GM21737 (cell line): Measurements from ENCODE around the gene PRKG1.
"Not testable (repeated sequence)": the region's sequence is repeated elsewhere in the genome, so short reads cannot be mapped to it uniquely, and the experiment has no call there.

Source experiments
- ATAC-seq: cut with Tn5 transposase; IDR thresholded peaks from one replicate; pipeline ENCODE4 v1.9.1; 2021; ENCODE audit warnings: mild to moderate bottlenecking, moderate library complexity; ENCODE audit not compliant: unreplicated experiment

The PRKG1 gene

DNA sequence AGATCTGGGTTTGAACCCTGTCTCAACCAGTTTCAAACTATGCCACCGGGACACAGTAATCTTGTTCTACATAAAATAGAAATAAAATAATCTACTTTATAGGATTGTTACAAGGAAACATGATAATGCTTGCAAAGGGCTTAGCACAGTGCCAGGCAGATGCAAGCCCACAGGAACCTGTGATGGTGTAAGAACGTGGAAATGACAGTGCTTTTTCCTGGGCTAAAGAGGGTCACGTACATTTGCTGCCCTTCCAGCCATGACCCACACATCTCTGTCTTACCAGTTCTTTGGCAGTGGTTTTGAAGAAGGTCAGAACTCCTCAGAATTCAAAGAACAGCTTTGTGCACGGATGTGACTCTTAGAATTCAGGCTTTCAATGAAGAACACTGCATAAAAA, 342.2 kb downstream of the PRKG1 start:
- no peak for ATAC-seq

DNA sequence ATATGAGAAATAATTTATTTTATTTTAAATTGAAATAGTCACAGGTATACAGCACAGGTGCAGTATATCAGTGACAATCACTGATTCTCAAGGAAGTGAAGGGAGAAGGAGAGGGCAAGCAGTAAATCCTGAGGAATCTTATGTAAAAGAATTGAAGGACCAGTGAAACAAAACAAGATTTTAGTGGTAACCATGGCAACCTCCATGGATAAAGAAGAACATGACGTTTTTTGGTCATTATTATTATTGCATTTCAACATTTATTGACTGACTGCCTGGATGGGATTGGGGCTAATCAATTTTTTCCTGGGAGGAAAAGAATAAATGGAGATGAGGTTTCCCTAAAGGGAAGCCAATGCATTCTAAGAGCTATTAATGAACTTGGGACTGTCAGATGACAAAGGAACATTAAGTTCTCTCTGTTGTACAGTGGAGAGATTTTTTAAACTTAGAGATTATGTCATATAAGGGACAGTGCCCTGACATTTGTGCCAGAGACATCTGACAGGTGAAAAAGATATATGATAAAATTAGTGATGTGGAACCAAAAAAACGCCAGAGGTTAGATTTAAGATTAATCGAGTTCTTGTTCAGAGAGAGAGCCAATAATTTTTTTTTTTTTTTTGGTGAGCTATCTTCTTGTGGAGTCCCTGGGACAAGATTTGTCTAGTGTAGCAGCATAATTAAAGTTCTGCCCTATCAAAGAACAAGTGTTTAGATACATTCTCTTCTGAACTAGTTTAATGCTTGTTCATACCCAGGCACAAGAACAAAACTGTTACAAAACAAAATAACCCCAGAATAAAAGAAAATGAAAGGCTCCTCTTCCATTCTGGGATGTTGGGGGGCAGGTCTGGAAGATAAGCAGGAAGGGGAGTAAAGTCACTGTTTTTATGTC, 345.2 kb downstream of the PRKG1 start:
- no peak for ATAC-seq

DNA sequence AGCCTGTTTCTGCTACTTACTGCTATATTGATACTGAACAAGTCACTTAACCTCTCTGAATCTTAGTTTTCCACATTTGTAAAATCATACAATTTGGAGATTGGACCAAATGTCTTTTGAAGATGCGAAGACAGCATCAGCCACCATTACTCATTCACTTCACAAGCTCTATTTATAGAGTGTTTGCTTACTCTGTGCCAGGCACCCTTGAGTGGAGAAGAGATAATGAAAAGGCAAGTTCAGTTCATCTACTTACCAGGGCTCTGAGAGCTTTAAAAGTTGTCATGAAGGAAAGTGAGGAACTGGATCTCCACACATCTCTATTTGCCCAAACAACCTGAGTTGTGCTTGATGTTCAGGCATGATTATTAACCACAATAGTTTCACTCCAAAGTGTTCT, 347.6 kb downstream of the PRKG1 start:
- ATAC-seq: no peak

DNA sequence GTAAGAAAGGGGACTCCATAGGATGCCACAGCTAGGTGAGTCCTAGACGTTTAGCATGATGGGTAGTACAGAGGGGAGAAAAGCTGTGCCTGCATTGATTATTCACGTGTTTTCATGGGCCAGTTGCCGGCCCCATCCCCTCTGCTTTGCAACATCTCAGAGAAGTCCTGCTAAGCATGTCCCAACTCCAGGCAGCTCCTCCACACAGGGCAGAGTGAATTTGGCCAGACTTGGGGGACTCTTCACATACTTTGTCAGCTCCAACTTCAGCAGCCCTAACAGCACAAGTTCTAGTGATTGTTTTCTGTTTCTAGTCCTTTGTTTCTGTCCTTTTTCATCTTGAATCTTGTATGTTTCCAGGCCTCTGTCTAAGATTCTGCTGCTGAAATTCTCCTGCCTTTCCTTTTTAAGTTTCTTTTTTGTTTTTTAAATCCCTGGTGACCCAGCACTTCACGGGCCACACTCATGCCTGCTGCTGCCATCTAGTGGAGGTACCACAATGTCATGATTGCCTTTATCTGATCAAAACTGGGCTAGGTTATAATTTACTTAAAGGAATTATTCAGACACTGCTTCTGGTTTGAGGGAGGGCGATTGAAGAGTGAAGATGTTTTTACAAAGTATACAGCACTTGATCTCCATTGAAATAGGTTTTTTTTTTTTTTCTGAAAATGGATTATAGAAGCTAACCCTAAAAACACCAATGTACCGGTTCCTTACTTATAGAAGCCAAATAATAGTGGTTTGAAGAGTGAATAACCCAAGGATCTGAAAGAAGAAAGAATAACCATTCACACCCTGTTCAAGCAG, 348.2 kb downstream of the PRKG1 start:
- ATAC-seq: peak; percentile 72

DNA sequence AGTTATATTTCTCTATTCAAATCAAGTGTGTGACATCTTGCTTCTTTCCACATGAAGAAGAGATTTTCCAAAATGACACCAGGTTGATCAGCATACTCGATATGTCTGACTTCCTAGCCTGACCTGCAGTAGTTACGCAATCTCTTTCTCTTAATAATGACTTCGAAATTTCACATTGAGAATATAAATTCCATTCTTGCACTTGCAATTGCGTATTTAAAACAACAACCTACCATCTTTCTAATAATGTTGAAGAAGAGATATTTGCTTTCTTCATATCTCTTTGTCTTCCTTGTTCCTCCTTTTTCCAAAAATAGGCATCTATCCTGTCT, 348.8 kb downstream of the PRKG1 start:
- no peak for ATAC-seq

DNA sequence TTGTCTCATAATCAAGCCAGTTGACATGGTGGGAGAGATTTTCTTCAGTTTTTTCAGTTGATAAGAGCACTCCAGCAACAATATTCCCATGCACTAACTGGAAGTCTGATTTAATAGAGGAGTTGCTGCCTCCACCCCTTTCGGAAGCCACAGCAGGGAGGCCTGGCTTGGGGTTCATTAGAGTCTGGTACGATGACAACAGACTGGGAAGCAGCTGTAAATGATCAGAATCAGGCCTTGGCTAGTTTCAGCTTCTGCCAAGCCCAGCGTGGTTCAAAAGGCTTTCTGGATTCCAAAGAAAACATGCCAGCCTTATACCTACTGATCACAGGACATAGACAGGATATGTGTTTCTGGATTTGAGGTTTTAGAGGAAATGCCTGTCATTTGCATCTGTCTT, 351.1 kb downstream of the PRKG1 start:
- no peak for ATAC-seq

DNA sequence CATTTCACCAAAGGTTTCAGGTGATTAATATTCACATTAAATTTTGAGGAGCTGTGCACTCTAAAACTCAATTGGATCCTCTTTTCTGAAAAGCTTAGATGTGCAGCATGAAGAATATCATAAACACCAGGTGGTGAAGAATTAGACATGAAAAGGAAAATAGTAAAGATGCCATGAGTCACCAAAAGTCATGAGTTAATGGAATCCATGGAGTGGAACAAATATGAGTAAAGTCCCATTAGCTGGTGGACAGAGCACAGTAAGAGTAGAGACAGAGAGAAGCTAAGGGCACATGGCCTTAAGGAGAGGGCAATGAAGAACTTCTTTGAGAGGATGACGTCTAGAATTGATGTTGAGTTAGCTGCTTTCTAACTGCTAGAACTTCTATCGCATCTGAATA, 353.5 kb downstream of the PRKG1 start:
- ATAC-seq: no peak

DNA sequence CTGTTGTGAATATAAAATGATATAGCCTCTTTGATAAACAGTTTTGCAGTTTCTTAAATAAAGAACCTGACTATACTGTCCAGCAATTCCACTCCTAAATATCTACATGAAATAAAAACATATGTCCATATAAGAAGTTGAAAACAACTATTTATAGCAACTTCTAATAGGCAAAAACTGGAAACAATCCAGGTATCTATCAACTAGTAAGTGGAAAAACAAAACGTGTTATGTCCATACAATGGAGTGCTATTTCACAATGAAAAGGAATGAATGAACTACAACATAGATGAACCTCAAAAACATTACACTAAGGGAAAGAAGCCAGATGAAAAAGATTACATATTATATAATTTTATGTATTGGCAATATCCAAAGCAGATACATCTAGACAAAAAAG, 356.2 kb downstream of the PRKG1 start:
- ATAC-seq: no peak

DNA sequence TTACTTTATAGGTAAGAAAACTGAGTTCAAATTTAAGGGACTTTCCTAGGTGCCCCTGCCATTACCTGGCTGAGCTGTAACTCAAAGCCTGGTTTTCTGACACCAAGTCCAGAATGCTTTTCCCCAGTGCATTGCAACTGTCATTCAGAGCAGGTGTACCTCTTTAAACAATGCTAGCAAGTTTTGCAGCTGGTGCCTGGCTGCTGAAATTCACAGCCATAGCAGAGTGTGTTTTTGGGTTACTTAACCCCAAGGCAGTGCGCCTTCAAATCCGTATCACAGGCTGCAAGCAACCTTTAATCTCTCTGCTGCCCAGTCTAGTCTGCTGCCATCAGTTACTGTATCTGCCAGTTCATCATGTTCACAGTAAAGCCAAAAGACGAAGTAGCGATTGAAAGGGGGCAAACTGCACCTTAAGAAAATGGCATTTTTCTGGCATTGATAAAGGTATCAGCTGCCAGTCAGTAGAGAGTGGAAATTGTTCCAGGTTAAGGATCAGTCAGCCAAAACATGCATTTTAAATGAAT, 359.7 kb downstream of the PRKG1 start:
- ATAC-seq: no peak

DNA sequence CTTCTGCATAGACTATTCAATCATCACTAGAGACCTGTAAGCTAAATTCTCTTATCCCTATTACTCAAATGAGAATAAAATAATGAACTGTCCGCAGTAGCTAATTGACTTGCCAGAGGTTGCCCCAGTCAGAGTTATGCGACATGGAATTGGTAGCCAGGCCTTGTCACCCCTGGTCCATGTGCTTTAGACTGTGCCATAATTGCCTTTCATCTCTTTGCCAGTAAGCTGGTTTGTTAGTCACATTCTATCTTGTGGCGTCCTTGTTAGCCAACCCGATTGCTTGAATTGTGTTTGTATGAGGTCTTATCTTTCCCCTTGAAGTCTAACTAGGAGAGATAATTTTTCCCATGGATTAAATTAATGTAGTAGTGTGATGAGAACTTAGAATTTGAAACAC, 362.5 kb downstream of the PRKG1 start:
- ATAC-seq: no peak

DNA sequence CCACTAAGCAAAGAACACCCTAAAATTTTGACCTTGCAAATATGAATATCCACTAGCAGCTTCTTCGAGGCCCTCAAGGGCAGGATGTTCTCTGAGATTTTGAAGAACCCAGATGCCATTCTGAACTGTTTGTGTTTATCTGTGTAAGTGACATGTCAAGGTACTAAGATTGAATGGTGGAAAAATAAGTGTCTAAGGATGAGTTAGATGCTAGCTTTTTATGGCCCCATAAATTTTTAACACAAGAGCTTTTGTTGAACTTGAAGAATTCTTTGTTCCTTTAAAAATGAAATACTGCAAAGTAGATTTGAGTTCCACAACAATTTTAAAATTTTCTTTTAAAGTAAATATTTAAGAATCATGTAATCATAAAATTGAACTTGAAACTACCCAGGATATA, 365.4 kb downstream of the PRKG1 start:
- ATAC-seq: no peak

DNA sequence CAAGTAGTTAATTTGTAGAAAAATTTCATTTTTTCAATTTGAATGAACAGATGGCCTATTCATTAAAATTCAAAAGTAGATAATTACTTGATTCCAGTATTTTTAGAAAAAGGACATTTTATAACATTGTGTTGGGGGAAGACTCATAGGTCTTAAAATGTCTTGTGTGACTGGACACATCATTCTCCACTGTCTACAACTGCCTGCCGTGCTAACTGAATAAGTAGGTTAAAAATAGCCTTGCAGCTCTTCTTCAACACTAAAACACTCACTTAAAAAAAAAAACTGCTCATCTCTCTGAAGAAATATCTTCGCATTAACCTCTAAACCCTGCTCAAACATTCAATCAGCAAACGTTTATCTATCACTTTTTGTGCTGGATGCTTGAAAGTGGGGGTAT, 371.3 kb downstream of the PRKG1 start:
- ATAC-seq: no peak

DNA sequence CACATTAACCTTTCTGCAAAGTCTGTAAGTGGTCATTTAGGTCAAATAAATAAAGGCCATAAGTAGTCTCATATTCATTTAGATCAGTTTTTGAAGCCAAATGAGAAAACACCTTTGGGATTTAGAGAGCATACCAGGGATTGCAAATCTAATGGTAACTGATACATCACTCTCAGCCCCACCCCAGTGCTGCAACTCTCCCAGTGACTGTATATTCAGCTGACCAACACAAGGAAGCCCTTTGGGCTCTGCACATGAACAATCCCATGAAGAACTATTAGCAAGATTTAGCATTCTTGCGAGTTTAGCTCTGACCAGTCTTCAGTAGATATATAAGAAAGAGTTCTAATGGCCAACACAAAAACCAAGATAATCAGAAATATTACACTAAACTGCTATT, 372.8 kb downstream of the PRKG1 start:
- no peak for ATAC-seq

DNA sequence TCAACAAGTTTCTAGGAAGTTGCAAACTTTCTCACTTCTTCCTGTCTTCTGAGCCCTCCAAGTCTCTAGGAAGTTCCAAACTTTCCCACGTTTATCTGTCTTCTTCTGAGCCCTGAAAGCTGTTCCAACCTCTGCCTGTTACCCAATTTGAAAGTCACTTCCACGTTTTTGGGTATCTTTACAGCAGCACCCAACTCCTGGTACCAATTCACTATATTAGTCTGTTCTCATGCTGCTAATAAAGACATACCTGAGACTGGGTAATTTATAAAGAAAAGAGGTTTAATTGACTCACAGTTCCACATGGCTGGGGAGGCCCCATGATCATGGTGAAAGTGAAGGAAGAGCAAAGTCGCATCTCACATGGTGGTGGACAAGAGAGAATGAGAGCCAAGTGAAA, 381.5 kb downstream of the PRKG1 start:
- not testable (repeated sequence) for ATAC-seq

DNA sequence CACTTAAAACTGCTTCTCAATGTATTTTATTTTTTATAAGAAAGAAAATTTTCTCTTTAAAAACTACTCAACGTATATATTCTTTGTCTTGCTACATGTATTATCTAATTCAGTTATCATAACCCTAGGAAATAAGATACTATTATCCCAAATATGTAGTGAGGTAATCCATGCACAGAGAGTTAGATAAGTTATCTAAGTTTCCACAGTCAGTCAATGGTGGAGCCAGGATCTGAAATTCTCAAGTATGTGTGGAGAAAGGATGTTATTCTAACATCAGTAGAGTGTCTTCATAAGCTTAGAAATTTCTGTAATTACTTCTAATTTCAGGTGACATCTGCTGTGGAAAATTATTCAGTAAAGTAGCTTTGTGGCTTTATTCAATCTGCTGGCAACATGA, 385.2 kb downstream of the PRKG1 start:
- ATAC-seq: no peak

DNA sequence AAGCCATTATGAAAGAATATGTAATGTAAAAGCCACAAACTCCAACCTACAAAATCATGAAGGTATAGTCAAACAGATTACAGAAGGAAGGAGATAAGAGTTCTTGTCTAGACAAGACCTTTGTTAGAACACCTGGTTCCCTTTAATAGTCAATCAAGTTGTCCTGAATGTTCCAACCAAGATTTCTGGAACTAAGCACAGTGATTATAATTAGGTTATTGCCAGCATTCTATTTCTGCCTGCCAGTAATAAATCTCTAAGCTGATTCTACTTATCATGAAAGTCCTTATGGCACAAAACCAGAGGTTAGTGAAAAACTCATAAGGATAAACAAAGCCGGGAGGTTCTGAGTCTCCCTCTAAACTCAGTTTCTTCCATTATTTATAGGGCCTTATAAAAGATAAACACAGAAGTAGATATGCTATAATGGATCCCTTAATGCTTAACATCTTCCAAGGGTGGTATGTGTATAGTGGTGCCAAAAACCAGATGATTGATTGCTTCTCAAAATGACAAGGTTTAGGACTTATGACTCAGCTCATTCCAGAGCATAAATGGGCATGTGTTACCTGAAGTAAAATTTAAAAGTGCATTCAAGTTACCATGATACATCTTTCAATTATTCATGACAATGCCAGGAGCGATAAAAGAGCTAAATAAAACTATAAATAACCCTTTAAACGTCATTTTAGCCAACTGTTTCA, 387.9 kb downstream of the PRKG1 start:
- no peak for ATAC-seq

DNA sequence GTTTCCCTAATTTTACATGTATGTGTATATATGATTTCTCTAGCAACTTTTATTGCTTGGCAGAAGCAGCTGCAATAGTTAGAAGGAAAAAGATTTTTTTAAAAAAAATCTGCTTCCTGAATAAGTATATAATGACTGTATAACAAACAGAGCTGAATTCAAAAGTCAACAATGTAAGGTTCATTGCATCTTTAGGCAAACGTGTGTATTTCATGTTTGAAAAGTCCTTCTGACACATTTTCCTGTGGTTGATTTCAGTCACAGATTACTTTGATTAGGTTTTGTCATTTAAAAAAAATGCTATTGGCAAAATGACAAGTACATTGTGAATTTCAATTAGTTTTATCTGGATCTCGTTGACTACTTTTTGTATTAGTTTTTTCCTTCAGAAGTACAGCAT, 394.1 kb downstream of the PRKG1 start:
- ATAC-seq: no peak

DNA sequence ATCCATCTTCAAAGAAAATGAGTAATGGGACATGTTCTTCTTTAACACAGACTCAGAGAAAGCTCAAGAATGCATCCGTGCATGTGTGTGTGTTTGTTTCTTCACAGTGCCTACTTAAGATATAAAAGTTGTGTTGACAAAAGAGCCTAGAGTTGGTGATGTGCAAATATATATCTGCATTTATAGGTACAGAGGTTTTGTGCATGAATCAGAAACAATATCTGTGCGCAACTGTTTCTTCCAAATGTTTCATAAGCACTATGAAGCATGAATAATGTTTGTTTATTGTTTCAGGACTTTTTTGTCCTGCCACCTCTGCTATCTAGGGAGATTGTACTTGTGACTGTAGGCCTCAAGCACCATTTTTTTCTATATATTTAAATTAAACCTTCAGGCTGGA, 395.4 kb downstream of the PRKG1 start:
- no peak for ATAC-seq

DNA sequence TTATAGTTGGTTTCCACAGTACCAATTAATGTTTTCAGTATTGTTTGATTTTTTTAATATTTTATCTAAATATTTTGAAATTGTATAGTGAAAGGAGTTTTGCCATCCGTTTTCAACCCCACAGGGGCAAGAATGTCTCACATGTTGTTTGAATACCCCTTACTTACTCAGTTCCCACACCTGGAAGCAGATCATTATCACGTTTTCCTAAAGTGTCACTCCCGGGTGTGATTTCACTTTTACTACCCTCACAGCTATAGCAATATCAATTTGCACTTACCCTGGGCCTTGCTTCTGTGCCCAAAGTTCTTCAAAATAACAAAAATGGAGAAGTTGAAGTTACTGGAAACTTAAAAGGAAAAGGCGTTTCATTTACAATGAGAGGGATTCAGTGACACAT, 397.0 kb downstream of the PRKG1 start:
- ATAC-seq: no peak

DNA sequence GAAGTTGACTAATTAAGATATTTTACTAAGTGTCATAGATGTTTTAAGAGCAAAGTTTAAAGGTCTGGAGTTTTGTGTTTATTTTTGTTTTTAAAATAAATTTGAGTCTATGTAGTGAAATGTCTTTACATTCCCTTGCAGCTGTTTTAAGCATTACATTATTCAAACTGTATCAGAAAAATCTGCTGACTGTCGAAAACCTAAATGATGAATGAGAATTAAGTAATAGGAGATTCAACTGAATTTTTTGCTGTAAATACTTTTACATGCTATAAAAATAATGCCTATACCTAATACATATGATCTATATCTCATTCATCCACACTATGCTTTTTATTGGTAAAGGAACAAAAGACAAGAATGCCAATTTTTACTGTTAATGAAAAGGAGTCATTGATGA, 397.9 kb downstream of the PRKG1 start:
- ATAC-seq: no peak

DNA sequence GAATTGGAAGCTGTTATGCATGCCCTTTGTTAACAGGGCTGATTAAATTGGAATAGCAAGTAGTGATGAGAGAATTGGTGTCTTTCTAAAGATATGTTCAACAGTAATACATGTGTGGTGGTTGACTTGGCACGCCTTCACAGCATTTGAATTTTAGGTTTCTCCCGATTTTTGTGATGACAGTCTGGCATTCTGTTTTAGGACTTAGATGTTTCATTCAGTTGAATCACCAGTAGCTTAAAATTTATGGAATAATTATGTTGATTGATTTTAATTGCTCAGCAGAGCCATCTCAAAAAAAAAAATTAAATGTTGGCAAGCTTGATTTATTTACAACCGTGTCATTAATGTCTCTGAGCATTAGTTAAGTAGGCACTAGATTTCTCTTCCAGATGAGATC, 405.4 kb downstream of the PRKG1 start:
- no peak for ATAC-seq

DNA sequence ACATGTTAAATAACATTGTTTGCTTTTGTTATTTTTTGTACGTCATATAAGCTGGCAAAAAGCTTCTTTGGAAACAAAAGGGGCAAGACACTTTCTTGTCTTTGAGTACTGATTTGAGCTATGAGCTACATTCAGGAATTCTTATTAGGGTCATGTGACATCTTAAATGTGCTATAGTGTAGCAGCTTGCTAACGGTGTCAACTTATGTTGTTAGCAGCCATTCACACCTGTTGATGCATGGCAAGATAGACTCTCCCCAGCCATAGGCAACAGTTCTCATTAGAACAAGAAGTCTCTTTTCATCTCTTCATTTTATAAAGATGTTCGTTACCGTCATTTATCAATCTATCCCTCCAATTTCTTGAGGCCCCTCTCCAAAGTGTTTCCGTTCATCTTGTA, 411.4 kb downstream of the PRKG1 start:
- no peak for ATAC-seq
